Epithelial cell of proximal tubule (primary cell): ENCODE measurements around the gene RILPL2. TPM values are rescaled to one million over a fixed set of nuclear protein-coding genes. Genes with fewer than 3 reads are reported as not detected.
"Not testable (repeated sequence)": the region's sequence is repeated elsewhere in the genome, so short reads cannot be mapped to it uniquely, and the experiment has no call there.

Source experiments
- DNase-seq: peaks from one replicate; pipeline ENCODE4 v3.0.0-alpha.2; 2011; ENCODE audit warnings: low read depth
- H3K4me3 ChIP-seq: 2 replicates; pipeline ENCODE4 v1.5.1; 2011; ENCODE audit warnings: low read depth, mild to moderate bottlenecking, low read length
- CTCF ChIP-seq: conservative IDR thresholded peaks from 2 replicates; pipeline ENCODE4 v1.5.1; 2012; ENCODE audit warnings: low read depth, mild to moderate bottlenecking, low read length
- total RNA-seq: library from RNA; depleted of rRNA; stranded (reverse); fragments of >200 nt; gene quantifications from 2 replicates; pipeline ENCODE4 v1.2.3, GENCODE V29; 2015

Gene RILPL2
- total RNA-seq, 1 donor from 2014 or later, result 3.5 TPM

GRCh38 chr12:123389560-123390351 lies 46.7 kb downstream of the RILPL2 start:
- peak overlapping the region; percentile 74 for H3K4me3 ChIP-seq
- DNase-seq, result no peak
- no peak for TF ChIP-seq CTCF

GRCh38 chr12:123388951-123389559 lies 47.4 kb downstream of the RILPL2 start:
- no peak for DNase-seq
- peak overlapping the region; percentile 74 for H3K4me3 ChIP-seq
- no peak for TF ChIP-seq CTCF

- H3K4me3 ChIP-seq, result peak overlapping the region; percentile 71
- no peak for TF ChIP-seq CTCF
- DNase-seq, result no peak
These were observed 48.1 kb downstream of the RILPL2 start for GRCh38 chr12:123388177-123388950.

GRCh38 chr12:123387508-123388176 lies 48.8 kb downstream of the RILPL2 start:
- peak overlapping the region; percentile 71 for H3K4me3 ChIP-seq
- DNase-seq, result no peak
- TF ChIP-seq CTCF, result no peak

- DNase-seq, H3K4me3 ChIP-seq: not testable (repeated sequence)
These were observed 50.9 kb downstream of the RILPL2 start for GRCh38 chr12:123385536-123385935.

GRCh38 chr12:123384994-123385376 lies 51.5 kb downstream of the RILPL2 start:
- H3K4me3 ChIP-seq, result peak overlapping the region; percentile 91
- no peak for TF ChIP-seq CTCF
- no peak for DNase-seq
